ENCODE data around the gene PI4KA.
"Not testable (repeated sequence)": the region's sequence is repeated elsewhere in the genome, so short reads cannot be mapped to it uniquely, and the experiment has no call there.

Gene PI4KA

GRCh38 chr22:20702175-20702545 is 156.5 kb downstream of the PI4KA start:
- in situ Hi-C loops (cut with MboI; ENCODE audit: low sequenced_read_pairs), result not testable (repeated sequence)

- in situ Hi-C loops (cut with MboI; ENCODE audit: low sequenced_read_pairs), result not testable (repeated sequence)
Measured at GRCh38 chr22:20701680-20702136, 156.9 kb downstream of the PI4KA start.

GRCh38 chr22:20700347-20700746 is 158.3 kb downstream of the PI4KA start:
- in situ Hi-C loops (cut with MboI; ENCODE audit: low sequenced_read_pairs), result not testable (repeated sequence)

GRCh38 chr22:20699856-20700255 is 158.8 kb downstream of the PI4KA start:
- in situ Hi-C loops (cut with MboI; ENCODE audit: low sequenced_read_pairs), result not testable (repeated sequence)

- in situ Hi-C loops (cut with MboI; ENCODE audit: low sequenced_read_pairs), result not testable (repeated sequence)
Measured at GRCh38 chr22:20697481-20698113, 161.0 kb downstream of the PI4KA start.

- in situ Hi-C loops (cut with MboI; ENCODE audit: low sequenced_read_pairs), result not testable (repeated sequence)
Measured at GRCh38 chr22:20696056-20696455, 162.6 kb downstream of the PI4KA start.

GRCh38 chr22:20695205-20695604 is 163.4 kb downstream of the PI4KA start:
- in situ Hi-C loops (cut with MboI; ENCODE audit: low sequenced_read_pairs), result not testable (repeated sequence)

GRCh38 chr22:20694256-20694655 is 164.4 kb downstream of the PI4KA start:
- in situ Hi-C loops (cut with MboI; ENCODE audit: low sequenced_read_pairs), result not testable (repeated sequence)

- in situ Hi-C loops (cut with MboI; ENCODE audit: low sequenced_read_pairs), result not testable (repeated sequence)
Measured at GRCh38 chr22:20692926-20693325, 165.7 kb downstream of the PI4KA start.

GRCh38 chr22:20690586-20691317 is 167.9 kb downstream of the PI4KA start:
- in situ Hi-C loops (cut with MboI; ENCODE audit: low sequenced_read_pairs), result not testable (repeated sequence)

- in situ Hi-C loops (cut with MboI; ENCODE audit: low sequenced_read_pairs), result not testable (repeated sequence)
Measured at GRCh38 chr22:20687356-20688172, 171.0 kb downstream of the PI4KA start.

GRCh38 chr22:20685764-20686163 is 172.8 kb downstream of the PI4KA start:
- in situ Hi-C loops (cut with MboI; ENCODE audit: low sequenced_read_pairs), result not testable (repeated sequence)

- in situ Hi-C loops (cut with MboI; ENCODE audit: low sequenced_read_pairs), result not testable (repeated sequence)
Measured at GRCh38 chr22:20678792-20679435, 179.7 kb downstream of the PI4KA start.

GRCh38 chr22:20677684-20678242 is 180.8 kb downstream of the PI4KA start:
- in situ Hi-C loops (cut with MboI; ENCODE audit: low sequenced_read_pairs), result no loop called here

GRCh38 chr22:20675613-20676012 is 183.0 kb downstream of the PI4KA start:
- in situ Hi-C loops (cut with MboI; ENCODE audit: low sequenced_read_pairs), result not testable (repeated sequence)

GRCh38 chr22:20674998-20675397 is 183.6 kb downstream of the PI4KA start:
- in situ Hi-C loops (cut with MboI; ENCODE audit: low sequenced_read_pairs), result no loop called here

- in situ Hi-C loops (cut with MboI; ENCODE audit: low sequenced_read_pairs), result no loop called here
Measured at GRCh38 chr22:20673295-20674195, 185.1 kb downstream of the PI4KA start.

- in situ Hi-C loops (cut with MboI; ENCODE audit: low sequenced_read_pairs), result no loop called here
Measured at GRCh38 chr22:20672732-20673131, 185.9 kb downstream of the PI4KA start.

- in situ Hi-C loops (cut with MboI; ENCODE audit: low sequenced_read_pairs), result no loop called here
Measured at GRCh38 chr22:20672082-20672424, 186.6 kb downstream of the PI4KA start.

Measured in HL-60/S4 treated with retinoic acid at 250 ng/mL for 4 days and 3 days (cell line).